Stimulated activated CD8-positive, alpha-beta memory T cell treated with anti-CD3 and anti-CD28 coated beads, Interleukin-7, amount 100 ng/mL, for 24 hours (primary cell): Measurements from ENCODE around the gene UGT1A5.

Experiments
- DNase-seq: peaks from one replicate; pipeline ENCODE4 v3.0.0-alpha.2; 2020; ENCODE audit warnings: low read depth

Gene UGT1A5

GRCh38 chr2:233811087-233811486 lies 98.4 kb downstream of the UGT1A5 start:
- no peak for DNase-seq

GRCh38 chr2:233811732-233812131 lies 99.0 kb downstream of the UGT1A5 start:
- DNase-seq = no peak

- no peak for DNase-seq
Observed at GRCh38 chr2:233813236-233814055, 100.7 kb downstream of the UGT1A5 start.

- DNase-seq = no peak
Observed at GRCh38 chr2:233814056-233814835, 101.5 kb downstream of the UGT1A5 start.

- DNase-seq = no peak
Observed at GRCh38 chr2:233815861-233816260, 103.2 kb downstream of the UGT1A5 start.

GRCh38 chr2:233816334-233816733 lies 103.6 kb downstream of the UGT1A5 start:
- no peak for DNase-seq

- no peak for DNase-seq
Observed at GRCh38 chr2:233816771-233817170, 104.1 kb downstream of the UGT1A5 start.

- no peak for DNase-seq
Observed at GRCh38 chr2:233817361-233817911, 104.7 kb downstream of the UGT1A5 start.

- DNase-seq = no peak
Observed at GRCh38 chr2:233817995-233818638, 105.4 kb downstream of the UGT1A5 start.

- no peak for DNase-seq
Observed at GRCh38 chr2:233818639-233819621, 106.2 kb downstream of the UGT1A5 start.

GRCh38 chr2:233819884-233820773 lies 107.4 kb downstream of the UGT1A5 start:
- no peak for DNase-seq

GRCh38 chr2:233820774-233821105 lies 108.0 kb downstream of the UGT1A5 start:
- no peak for DNase-seq

- DNase-seq = no peak
Observed at GRCh38 chr2:233821196-233821595, 108.5 kb downstream of the UGT1A5 start.

GRCh38 chr2:233821709-233822100 lies 109.0 kb downstream of the UGT1A5 start:
- DNase-seq = no peak

- no peak for DNase-seq
Observed at GRCh38 chr2:233822101-233822771, 109.5 kb downstream of the UGT1A5 start.
